Activated gamma-delta T cell treated with anti-CD3 and anti-CD28 coated beads, Interleukin-2, amount 50 U/mL, for 16 hours (primary cell): ENCODE results near the gene CSGALNACT2.

Experiments
- DNase-seq: peaks from one replicate; pipeline ENCODE4 v3.0.0-alpha.2; 2020; ENCODE audit warnings: low read depth

Gene CSGALNACT2

DNA sequence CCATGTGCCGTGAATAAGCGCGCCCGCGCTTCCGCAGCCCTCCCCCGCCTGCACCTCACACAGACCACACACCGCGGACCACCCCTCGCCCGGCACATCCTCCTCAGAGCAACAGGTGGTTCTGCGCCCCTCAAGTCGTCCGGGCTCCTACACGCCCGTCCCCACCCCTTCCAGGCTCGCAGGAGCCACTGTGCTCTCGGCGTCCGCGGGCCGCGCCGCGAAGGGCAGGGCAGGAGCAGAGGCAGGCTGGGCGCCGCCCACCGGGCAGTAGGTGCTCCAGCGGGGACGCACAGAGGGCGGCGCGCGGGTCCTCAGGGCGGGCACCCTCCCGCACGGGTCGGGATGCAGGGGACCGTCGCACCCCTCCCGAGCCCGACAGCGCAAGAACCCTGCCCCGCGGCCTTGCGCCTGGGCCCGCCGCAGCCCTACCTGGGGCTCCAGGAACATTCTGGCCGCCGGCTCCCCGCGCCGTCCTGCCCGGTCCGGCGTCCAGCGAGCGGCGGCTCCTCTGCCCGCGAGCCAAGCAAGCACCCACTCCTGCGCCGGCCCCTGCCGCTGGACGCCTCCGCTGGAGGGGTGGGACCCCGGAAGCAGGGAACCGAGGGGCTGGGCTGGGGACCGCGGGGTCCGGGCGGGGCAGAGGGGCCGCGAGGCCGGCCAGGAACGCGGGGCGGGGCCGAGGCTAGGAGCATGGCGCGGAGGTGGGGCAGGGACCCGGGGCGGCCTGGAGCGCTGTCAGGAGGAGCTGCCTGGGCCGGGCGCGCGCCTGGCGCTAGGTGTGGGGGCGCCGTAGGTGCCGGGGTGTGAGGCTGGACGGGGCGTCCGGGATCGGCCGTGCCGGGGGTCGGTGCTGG lies 91.2 kb downstream of the CSGALNACT2 start:
- peak; percentile 41 for DNase-seq

DNA sequence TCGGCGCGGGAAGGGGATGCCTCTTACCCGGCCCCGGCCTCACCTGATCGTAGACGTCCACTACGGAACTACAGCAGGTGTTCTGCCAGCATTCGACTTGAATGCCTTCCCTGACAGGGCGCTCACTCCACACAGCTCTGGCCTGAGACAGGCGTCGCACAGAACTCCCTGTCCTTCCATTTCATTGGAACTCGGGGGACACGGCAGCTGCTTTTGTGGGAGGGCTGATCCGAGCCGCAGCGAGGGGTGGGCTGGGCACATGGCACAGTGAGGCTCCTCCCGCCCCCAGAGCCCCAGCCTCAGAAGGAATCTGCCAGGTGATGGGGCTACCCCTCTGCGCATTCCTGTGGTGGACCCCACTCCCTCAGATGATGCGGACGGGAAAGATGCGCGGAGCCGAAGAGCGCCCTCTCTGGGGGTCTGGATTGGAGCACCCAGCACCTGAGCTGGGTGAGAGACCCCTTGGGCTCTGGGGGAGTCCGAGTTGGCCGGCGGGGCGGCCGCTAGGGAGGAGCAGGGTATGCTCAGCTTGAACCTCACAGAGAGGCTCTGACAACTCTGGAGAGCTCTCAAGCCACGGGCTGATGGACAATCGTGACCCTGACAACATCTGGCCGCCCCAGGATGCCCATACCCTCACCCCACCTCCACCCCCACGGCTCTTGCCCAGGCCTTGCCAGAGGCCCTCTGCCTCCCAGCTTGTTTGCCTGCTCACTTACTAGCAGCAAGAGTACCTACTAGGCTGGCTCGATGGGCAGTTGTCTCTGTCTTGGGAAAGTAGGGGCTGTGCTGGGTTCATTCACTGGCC lies 92.1 kb downstream of the CSGALNACT2 start:
- no peak for DNase-seq

DNA sequence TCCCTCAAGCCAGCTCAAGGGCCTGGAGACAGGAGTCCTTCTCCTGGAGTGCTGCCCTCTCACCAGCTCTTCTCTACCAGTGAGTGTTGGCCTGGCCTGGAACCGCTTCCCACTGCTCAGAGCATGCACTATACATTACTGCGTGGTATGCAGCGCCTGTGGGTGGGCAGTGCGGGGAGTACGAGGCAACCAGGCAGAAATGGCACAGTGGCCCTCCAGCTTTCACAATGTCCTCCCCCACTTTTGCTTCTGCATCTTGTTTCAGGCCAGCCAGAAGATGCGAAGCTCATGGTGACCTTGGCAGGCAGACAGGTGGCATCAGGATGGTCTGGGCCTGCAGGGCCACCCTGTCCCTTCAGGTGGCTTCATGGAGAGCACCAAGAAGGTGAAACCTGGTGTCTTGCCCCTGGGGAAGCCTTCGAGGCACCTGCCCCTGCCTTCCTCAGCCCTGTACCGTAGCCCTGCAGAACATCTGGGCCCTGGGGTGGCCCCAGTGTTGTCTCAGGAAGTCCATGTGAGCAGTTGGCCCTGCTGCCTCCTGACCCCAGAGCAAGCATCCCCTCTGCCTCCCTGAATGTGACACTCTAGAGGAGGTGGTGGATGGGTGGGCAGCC lies 92.8 kb downstream of the CSGALNACT2 start:
- DNase-seq = no peak

DNA sequence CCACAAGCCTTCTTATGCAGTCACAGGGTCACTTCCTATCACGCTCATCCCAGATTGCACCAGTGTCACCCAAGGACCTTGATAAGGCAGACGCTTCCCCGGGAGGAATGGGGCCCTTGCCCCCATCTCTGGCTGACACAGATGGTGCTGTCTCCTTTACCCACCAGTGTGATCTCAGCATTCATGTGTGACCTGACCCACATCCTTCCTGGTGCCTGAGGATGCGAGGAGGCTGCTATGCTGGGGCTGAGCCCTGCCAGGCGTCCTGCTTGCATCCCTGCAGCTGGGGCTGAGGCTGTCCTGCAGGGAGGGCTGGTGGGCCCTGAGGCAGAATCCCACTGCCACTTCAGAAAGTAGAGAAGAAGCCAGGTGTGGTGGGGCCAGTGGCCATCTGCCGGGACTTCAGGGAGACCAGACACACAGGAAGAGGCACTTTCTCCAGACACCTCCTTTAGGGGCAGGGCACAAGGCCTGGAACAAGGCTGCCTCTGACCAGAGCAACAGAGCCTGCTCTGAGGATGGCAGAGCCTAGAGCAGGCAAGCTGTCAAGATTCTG lies 93.4 kb downstream of the CSGALNACT2 start:
- DNase-seq = no peak

DNA sequence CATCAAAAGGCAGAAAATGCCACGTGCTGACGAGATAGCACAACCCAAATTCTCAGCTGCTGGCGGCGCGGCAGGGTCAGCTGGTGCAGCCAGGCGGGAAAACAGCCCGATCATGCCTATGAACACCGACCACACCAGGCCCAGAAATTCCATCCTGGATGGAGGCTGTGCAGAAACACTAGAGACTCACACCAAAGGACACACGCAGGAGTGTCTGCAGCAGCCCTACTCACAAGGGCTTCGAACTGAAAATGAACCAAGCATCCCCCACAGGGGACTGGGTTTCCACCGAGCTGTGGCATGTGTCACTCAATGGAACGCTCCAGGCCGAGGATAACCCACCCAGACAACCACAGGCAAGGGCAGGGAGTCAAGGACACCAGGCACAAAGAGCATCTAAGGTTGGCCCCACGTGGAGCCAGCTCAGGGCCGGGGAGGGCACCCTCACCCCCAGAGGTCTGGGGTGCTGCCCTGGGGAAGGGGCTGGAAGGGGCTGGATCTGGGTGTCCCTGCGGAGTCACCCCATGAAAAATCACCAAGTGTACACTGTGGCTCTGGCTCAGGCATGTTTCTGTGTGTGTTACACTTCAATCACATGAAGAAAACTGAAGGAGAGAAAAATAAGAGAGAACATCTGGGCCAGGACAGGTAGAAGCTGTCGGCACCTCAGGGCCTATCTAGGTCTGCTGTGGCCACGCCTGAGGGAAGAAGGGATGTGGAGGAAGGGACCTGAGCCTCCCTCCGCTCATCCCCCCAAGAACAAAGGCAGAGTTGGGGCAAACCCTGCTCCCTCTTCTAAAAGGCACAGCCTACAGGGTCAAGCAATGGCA lies 95.6 kb downstream of the CSGALNACT2 start:
- no peak for DNase-seq

DNA sequence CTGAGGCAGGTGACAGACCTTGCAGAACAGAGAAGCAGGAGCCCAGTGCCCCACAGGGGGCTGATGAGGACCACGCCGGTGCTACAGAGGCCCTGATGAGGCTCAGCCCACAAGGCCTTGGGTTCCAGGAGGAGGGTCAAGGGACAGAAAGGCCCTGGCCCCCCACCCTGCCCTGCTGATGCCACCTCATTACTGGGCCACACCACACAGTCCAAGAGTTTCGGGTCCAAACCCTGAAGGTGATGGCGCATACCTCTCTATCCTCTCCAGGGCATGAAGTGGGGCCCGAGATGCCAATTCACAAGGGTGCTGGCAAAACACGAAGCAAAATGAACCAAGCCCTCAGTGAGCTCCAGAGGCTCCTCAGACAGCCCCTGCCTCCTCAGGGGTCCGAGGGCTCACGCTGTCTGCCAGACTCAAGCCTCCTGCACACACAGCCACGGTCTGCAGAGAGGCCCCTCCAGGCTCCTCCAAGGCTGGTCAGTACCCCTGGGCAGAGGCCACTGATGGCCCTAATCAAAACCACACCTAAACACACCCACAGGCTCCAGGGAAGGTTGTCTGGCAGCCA lies 96.3 kb downstream of the CSGALNACT2 start:
- no peak for DNase-seq
